Memory B cell (primary cell): Measurements from ENCODE around the gene PRRX2.

Source experiments
- ATAC-seq: fragments of 150-1000 bp; cut with Tn5 transposase; 2 replicates; pipeline ENCODE4 v1.10.0; 2021; ENCODE audit warnings: low read depth, mild to moderate bottlenecking, moderate library complexity
- DNase-seq, 2 donors: peaks; one replicate each; pipeline ENCODE4 v3.0.0; 2022; ENCODE audit warnings: low spot score in 2 of 2
- H3K27ac Mint-ChIP-seq: one replicate; pipeline ENCODE4 v1.8.0; 2022; ENCODE audit warnings: mild to moderate bottlenecking, moderate library complexity, mixed read lengths
- H3K27me3 Mint-ChIP-seq: one replicate; pipeline ENCODE4 v1.8.0; 2022; ENCODE audit warnings: mixed read lengths
- H3K36me3 Mint-ChIP-seq: one replicate; pipeline ENCODE4 v1.8.0; 2022; ENCODE audit warnings: mild to moderate bottlenecking, mixed read lengths
- H3K4me1 Mint-ChIP-seq: one replicate; pipeline ENCODE4 v1.8.0; 2022; ENCODE audit warnings: mixed read lengths
- H3K4me3 Mint-ChIP-seq: one replicate; pipeline ENCODE4 v1.8.0; 2022; ENCODE audit warnings: mild to moderate bottlenecking, moderate library complexity, mixed read lengths
- H3K9me3 Mint-ChIP-seq: one replicate; pipeline ENCODE4 v1.8.0; 2022; ENCODE audit warnings: mixed read lengths

PRRX2 gene

GRCh38 chr9:129671065-129671464 is 5.6 kb downstream of the PRRX2 start:
- Mint-ChIP-seq H3K27ac (no peak overlapping the region), H3K36me3 (no peaks in the 10 kb centered on the region), H3K4me1 (no peaks in the 10 kb centered on the region), H3K4me3 (no peak overlapping the region), H3K27me3 (peaks cover 8% of the 10 kb centered on the region), H3K9me3 (no peaks in the 10 kb centered on the region)
- DNase-seq: no peak
- no peak for ATAC-seq

GRCh38 chr9:129671519-129671918 is 6.1 kb downstream of the PRRX2 start:
- H3K27ac Mint-ChIP-seq: no peak overlapping the region
- DNase-seq (no peak), ATAC-seq (no peak)
- H3K4me1 Mint-ChIP-seq: no peaks in the 10 kb centered on the region
- no peaks in the 10 kb centered on the region for H3K36me3 Mint-ChIP-seq
- H3K27me3 Mint-ChIP-seq: peaks cover 11% of the 10 kb centered on the region
- no peaks in the 10 kb centered on the region for H3K9me3 Mint-ChIP-seq
- H3K4me3 Mint-ChIP-seq: no peak overlapping the region

- Mint-ChIP-seq H3K36me3 (no peaks in the 10 kb centered on the region), H3K27ac (no peak overlapping the region), H3K4me1 (no peaks in the 10 kb centered on the region), H3K4me3 (no peak overlapping the region), H3K9me3 (no peaks in the 10 kb centered on the region), H3K27me3 (peaks cover 11% of the 10 kb centered on the region)
- DNase-seq (no peak), ATAC-seq (no peak)
Measured at GRCh38 chr9:129672702-129673101, 7.3 kb downstream of the PRRX2 start.

GRCh38 chr9:129673602-129674001 is 8.2 kb downstream of the PRRX2 start:
- ATAC-seq: no peak
- Mint-ChIP-seq H3K4me3 (no peak overlapping the region), H3K27me3 (peaks cover 14% of the 10 kb centered on the region), H3K4me1 (no peaks in the 10 kb centered on the region), H3K27ac (no peak overlapping the region), H3K9me3 (no peaks in the 10 kb centered on the region), H3K36me3 (no peaks in the 10 kb centered on the region)
- DNase-seq: no peak

- Mint-ChIP-seq H3K27ac (no peak overlapping the region), H3K9me3 (no peaks in the 10 kb centered on the region), H3K36me3 (no peaks in the 10 kb centered on the region), H3K4me1 (no peaks in the 10 kb centered on the region), H3K27me3 (peaks cover 14% of the 10 kb centered on the region), H3K4me3 (no peak overlapping the region)
- DNase-seq: no peak
- no peak for ATAC-seq
Measured at GRCh38 chr9:129674229-129674628, 8.8 kb downstream of the PRRX2 start.

GRCh38 chr9:129675620-129676019 is 10.2 kb downstream of the PRRX2 start:
- Mint-ChIP-seq H3K4me3 (no peak overlapping the region), H3K4me1 (no peaks in the 10 kb centered on the region), H3K36me3 (no peaks in the 10 kb centered on the region), H3K9me3 (no peaks in the 10 kb centered on the region), H3K27ac (no peak overlapping the region), H3K27me3 (peaks cover 12% of the 10 kb centered on the region)
- no peak for DNase-seq
- no peak for ATAC-seq

GRCh38 chr9:129676287-129676686 is 10.8 kb downstream of the PRRX2 start:
- no peaks in the 10 kb centered on the region for H3K9me3 Mint-ChIP-seq
- ATAC-seq (no peak), DNase-seq (no peak)
- H3K36me3 Mint-ChIP-seq: no peaks in the 10 kb centered on the region
- H3K27me3 Mint-ChIP-seq: peaks cover 13% of the 10 kb centered on the region
- no peak overlapping the region for H3K27ac Mint-ChIP-seq
- no peaks in the 10 kb centered on the region for H3K4me1 Mint-ChIP-seq
- no peak overlapping the region for H3K4me3 Mint-ChIP-seq

GRCh38 chr9:129676975-129677374 is 11.5 kb downstream of the PRRX2 start:
- H3K4me1 Mint-ChIP-seq: no peaks in the 10 kb centered on the region
- no peak overlapping the region for H3K4me3 Mint-ChIP-seq
- H3K36me3 Mint-ChIP-seq: no peaks in the 10 kb centered on the region
- DNase-seq (no peak), ATAC-seq (no peak)
- H3K27ac Mint-ChIP-seq: no peak overlapping the region
- peaks cover 13% of the 10 kb centered on the region for H3K27me3 Mint-ChIP-seq
- no peaks in the 10 kb centered on the region for H3K9me3 Mint-ChIP-seq

- H3K27ac Mint-ChIP-seq: no peak overlapping the region
- H3K36me3 Mint-ChIP-seq: no peaks in the 10 kb centered on the region
- ATAC-seq: no peak
- H3K4me3 Mint-ChIP-seq: no peak overlapping the region
- H3K4me1 Mint-ChIP-seq: no peaks in the 10 kb centered on the region
- peaks cover 14% of the 10 kb centered on the region for H3K27me3 Mint-ChIP-seq
- no peaks in the 10 kb centered on the region for H3K9me3 Mint-ChIP-seq
- DNase-seq: no peak
Measured at GRCh38 chr9:129677456-129677855, 12.0 kb downstream of the PRRX2 start.

- no peak overlapping the region for H3K4me3 Mint-ChIP-seq
- H3K9me3 Mint-ChIP-seq: no peaks in the 10 kb centered on the region
- peaks cover 17% of the 10 kb centered on the region for H3K27me3 Mint-ChIP-seq
- ATAC-seq (no peak), DNase-seq (no peak)
- no peaks in the 10 kb centered on the region for H3K36me3 Mint-ChIP-seq
- H3K4me1 Mint-ChIP-seq: no peaks in the 10 kb centered on the region
- no peak overlapping the region for H3K27ac Mint-ChIP-seq
Measured at GRCh38 chr9:129678844-129679243, 13.4 kb downstream of the PRRX2 start.

GRCh38 chr9:129679537-129679936 is 14.1 kb downstream of the PRRX2 start:
- Mint-ChIP-seq H3K36me3 (no peaks in the 10 kb centered on the region), H3K27me3 (peaks cover 17% of the 10 kb centered on the region), H3K27ac (no peak overlapping the region), H3K4me1 (no peaks in the 10 kb centered on the region), H3K9me3 (no peaks in the 10 kb centered on the region), H3K4me3 (no peak overlapping the region)
- DNase-seq: no peak
- ATAC-seq: no peak

GRCh38 chr9:129681924-129682323 is 16.5 kb downstream of the PRRX2 start:
- peaks cover 14% of the 10 kb centered on the region for H3K27me3 Mint-ChIP-seq

GRCh38 chr9:129682381-129682780 is 16.9 kb downstream of the PRRX2 start:
- no peak for ATAC-seq
- Mint-ChIP-seq H3K27me3 (peaks cover 12% of the 10 kb centered on the region), H3K9me3 (no peaks in the 10 kb centered on the region), H3K36me3 (no peaks in the 10 kb centered on the region), H3K4me3 (no peak overlapping the region), H3K4me1 (no peaks in the 10 kb centered on the region), H3K27ac (no peak overlapping the region)
- DNase-seq: no peak

More at GRCh38 chr9:129681924-129682323, 16.5 kb downstream of the PRRX2 start:
- no peak for DNase-seq
- no peaks in the 10 kb centered on the region for H3K4me1 Mint-ChIP-seq
- no peaks in the 10 kb centered on the region for H3K9me3 Mint-ChIP-seq
- no peaks in the 10 kb centered on the region for H3K36me3 Mint-ChIP-seq
- H3K27ac Mint-ChIP-seq: no peak overlapping the region
- no peak overlapping the region for H3K4me3 Mint-ChIP-seq
- ATAC-seq: no peak

GRCh38 chr9:129685220-129685932 is 19.9 kb downstream of the PRRX2 start:
- no peak overlapping the region for H3K4me3 Mint-ChIP-seq
- H3K36me3 Mint-ChIP-seq: no peaks in the 10 kb centered on the region
- no peak for ATAC-seq
- H3K4me1 Mint-ChIP-seq: no peaks in the 10 kb centered on the region
- no peaks in the 10 kb centered on the region for H3K9me3 Mint-ChIP-seq
- peaks cover 9% of the 10 kb centered on the region for H3K27me3 Mint-ChIP-seq
- H3K27ac Mint-ChIP-seq: no peak overlapping the region
- no peak for DNase-seq

- H3K27me3 Mint-ChIP-seq: peaks cover 7% of the 10 kb centered on the region
- no peak for ATAC-seq
- no peaks in the 10 kb centered on the region for H3K36me3 Mint-ChIP-seq
- no peaks in the 10 kb centered on the region for H3K4me1 Mint-ChIP-seq
- no peak overlapping the region for H3K27ac Mint-ChIP-seq
- no peak for DNase-seq
- no peak overlapping the region for H3K4me3 Mint-ChIP-seq
- H3K9me3 Mint-ChIP-seq: no peaks in the 10 kb centered on the region
Measured at GRCh38 chr9:129685933-129686259, 20.4 kb downstream of the PRRX2 start.
